Fibroblast of upper back skin (primary cell): Measurements from ENCODE around the gene ERICH6B.
A peak's percentile ranks its signal among the peaks of the same experiment; 100 is the strongest.
"Not testable (repeated sequence)": the region's sequence is repeated elsewhere in the genome, so short reads cannot be mapped to it uniquely, and the experiment has no call there.

Experiments used
- DNase-seq: peaks from one replicate; pipeline ENCODE4 v3.0.0-alpha.2; 2013

The ERICH6B gene

DNA sequence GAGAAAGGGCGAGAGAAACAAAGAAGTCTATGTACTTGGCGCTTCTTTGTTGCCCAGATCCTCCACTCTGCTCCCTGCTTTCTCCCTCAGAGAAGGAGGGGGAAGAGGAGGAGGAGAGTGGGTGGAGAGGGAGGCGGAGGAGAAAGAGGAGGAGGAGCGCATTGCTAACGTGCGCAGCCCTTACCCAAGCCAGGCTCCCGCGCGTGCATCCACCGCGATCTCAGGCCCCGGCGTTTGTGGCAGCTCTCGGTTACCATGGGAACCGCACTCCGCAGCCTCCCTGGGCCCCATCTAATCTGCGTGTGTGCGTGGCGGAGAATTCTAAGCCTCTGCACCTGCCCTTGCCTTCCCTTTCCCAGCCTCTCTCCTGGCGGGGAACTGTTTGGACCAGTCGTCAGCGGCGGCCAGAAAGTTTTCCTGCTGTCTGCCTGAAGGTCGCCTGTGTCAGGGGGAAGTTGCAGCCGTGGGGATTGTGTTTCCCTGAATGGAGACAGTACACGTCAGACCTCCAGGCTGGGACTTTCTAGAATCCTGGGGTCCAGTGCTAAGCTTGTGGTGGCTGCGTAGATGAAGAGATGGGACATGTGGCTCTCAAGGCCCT lies at the start of gene ERICH6B:
Gene ERICH6B, minus strand, starts transcription at position 239 of the 601 bp plus-strand sequence. CDS start 18,734 bp downstream, outside the sequence.
- peak; percentile 22 for DNase-seq

DNA sequence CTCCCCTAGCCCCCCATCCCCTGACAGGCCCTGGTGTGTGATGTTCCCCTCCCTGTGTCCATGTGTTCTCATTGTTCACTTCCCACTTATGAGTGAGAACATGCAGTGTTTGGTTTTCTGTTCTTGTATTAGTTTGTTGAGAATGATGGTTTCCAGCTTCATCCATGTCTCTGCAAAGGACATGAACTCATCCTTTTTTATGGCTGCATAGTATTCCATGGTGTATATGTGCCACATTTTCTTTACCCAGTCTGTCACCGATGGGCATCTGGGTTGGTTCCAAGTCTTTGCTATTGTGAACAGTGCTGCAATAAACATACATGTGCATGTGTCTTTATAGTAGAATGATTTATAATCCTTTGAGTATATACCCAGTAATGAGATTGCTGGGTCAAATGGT lies 47.4 kb upstream of the ERICH6B start:
- not testable (repeated sequence) for DNase-seq

DNA sequence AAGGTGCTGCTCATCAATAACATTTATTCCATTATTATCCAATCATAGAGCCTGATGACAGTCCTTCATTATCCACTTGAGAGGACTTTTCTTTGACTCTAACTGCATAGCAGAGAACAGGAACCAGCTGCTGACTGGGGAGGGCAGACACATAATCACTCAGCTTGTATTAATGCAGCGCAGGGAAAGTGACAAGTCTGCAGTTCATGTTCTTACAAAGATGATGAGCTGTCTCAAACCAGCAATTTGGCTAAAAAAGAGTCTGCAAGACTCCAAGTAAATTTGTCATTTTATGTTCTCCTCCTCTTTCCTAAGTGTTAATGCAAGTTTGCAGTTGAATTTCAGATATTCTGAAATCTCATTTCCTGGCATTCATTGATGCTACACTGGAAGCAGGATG lies 46.6 kb upstream of the ERICH6B start:
- DNase-seq: no peak

DNA sequence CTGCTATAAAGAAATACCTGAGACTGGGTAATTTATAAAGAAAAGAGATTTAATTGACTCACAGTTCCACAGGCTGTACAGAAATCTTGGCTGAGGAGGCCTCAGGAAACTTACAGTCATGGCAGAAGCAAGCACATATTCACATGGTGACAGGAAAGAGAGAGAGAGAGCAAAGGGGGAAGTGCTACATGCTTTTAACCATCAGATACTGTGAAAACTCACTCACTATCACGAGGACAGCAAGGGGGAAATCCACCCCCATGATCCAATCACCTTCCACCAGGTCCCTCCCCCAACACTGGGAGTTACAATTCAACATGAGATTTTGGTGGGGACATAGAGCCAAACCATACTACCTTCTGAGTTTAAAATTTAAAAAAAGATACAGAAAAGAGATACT lies 44.9 kb upstream of the ERICH6B start:
- DNase-seq: not testable (repeated sequence)

DNA sequence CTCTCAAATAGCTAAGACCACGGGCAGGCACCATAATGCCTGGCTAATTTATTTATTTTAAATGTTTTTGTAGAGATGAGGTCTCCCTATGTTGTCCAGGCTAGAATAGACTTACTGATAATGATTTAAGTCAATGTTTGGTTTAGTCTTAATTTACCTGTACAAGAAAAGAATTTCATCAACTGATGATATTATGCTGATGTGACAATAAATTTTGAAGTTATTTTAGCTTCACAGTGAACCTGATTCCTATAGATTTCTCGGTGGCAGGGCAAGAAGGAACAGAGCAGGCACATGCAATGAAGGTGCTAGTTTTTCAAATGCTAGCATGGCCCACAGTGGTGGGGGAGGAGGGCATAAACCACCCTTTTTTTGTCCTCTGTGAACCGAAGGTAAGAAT lies 44.0 kb upstream of the ERICH6B start:
- DNase-seq: no peak

DNA sequence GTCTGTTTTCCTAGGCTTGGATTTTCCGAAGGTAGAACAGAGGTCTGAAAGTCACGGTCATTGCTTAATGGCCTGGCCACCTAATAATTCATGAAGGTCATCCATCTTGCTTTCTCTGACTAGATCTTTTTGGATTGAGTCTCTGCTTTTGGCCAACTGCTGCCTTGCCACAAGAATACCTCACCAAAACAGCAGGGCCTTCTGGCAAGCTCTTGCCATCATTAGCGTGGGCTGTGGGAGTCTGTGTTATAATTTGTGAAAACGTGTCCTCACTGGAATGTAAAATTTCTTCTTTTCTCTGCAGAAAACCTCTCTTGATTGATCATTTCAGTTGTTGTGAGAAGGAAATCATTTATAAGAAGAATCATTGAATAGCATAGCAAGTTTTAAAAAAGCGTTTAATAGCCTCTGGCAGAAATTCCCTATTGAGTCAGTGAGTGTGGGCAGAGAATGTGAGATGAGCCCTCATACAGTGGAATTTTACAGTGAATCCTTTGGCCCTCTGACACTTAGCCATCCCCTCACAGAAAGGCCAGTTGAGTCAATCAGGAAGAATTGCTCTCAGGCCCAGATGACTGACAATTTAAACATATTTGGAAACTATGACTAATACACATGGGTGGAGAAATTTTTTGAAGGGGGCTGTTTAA lies 43.2 kb upstream of the ERICH6B start:
- peak; percentile 66 for DNase-seq

DNA sequence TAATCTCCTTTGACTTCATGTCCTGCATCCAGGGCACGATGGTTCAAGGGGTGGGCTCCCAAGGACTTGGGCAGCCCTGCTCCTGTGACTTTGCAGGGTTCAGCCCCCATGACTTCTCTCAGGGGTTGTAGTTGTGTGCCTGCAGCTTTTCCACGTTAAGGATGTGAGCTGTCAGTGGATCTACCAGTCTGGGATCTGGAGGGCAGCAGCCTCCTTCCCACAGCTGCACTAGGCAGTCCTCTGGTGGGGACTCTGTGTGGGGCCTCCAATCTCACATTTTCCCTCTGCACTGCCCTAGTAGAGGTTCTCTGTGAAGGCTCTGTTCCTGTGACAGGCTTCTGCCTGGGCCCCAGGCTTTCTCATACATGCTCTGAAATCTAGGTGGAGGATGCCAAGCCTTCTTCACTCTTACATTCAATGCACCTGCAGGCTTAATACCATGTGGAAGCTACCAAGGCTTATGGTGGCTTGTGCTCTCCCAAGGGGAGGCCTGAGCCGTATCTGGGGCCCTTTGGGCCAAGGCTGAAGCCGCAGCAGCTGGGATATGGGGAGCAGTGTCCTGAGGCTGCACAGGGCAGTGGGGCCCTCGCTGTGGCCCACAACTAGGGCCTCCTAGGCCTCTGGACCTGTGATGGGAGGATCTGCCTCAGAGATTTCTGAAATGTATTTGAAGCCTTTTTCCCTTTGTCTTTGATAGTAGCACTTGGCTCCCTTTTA lies 39.3 kb upstream of the ERICH6B start:
- DNase-seq: no peak

DNA sequence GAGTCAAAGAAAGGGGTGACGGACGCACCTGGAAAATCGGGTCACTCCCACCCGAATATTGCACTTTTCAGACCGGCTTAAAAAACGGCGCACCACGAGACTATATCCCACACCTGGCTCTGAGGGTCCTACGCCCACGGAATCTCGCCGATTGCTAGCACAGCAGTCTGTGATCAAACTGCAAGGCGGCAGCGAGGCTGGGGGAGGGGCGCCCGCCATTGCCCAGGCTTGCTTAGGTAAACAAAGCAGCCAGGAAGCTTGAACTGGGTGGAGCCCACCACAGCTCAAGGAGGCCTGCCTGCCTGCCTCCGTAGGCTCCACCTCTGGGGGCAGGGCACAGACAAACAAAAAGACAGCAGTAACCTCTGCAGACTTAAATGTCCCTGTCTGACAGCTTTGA lies 29.7 kb upstream of the ERICH6B start:
- not testable (repeated sequence) for DNase-seq

DNA sequence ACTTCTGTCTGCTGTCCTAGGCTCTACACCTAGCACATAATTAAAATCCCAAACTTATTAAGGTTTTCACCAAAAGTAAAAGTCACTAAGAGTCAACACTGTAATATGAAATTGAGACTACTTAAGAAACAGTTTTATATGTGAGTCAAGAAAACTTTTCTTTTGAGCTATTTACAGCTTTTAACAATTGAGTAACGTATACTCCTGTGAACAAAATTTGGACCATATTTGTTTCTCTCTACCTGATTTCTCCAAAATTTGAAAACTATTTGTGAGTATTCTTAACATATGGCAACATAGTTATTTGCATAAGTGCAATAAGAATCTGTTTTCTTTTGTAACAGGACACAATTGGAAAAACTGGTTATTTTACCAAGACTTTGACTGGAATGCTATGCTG lies 26.6 kb upstream of the ERICH6B start:
- DNase-seq: not testable (repeated sequence)

DNA sequence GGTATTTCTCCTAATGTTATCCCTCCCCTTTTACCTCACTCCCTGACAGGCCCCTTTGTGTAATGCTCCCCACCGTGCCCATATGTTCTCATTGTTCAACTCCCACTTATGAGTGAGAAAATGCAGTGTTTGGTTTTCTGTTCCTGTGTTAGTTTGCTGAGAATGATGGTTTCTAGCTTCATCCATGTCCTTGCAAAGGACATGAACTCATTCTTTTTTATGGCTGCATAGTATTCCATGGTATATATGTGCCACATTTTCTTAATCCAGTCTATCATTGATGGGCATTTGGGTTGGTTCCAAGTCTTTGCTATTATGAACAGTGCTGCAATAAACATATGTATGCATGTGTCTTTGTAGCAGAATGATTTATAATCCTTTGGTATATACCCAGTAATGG lies 19.8 kb upstream of the ERICH6B start:
- DNase-seq: not testable (repeated sequence)

DNA sequence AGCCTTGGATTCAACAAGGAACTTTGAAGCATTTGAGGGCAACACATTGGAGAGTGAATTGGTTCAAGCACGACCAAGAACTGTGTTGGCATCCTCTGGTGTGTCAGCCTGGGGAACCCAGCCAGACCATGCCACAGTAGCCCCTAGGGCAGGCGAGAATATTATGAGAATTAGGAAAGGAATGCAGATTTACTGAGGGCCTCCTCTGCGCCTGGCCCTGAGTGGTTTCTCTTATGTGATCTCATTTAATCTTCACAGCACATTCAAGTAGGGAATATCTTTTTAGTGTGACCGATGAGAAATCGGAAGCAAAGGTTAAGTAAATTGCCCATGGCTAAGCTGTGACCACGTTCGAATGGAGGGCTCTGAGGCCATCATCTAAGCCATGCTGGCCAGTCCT lies 15.3 kb upstream of the ERICH6B start:
- no peak for DNase-seq

DNA sequence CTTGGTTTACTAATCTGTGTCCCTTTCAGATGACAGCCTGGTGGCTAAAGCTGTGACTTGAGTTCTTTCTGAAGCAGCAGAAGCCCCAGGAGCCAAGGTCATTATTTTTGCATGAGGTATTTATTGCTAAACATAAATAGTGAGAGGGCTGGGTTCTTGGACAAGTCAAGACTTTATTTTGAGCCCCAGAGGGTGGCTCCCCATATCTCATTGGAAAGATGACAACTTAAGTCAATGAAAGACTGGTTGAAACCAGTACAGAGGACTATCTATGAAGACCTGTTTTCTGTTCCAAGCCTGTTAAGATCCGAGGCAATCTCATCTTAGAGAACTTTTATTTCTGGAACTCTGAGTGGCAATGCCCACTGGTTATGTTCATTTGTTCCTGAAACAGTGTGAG lies 14.4 kb upstream of the ERICH6B start:
- DNase-seq: no peak

DNA sequence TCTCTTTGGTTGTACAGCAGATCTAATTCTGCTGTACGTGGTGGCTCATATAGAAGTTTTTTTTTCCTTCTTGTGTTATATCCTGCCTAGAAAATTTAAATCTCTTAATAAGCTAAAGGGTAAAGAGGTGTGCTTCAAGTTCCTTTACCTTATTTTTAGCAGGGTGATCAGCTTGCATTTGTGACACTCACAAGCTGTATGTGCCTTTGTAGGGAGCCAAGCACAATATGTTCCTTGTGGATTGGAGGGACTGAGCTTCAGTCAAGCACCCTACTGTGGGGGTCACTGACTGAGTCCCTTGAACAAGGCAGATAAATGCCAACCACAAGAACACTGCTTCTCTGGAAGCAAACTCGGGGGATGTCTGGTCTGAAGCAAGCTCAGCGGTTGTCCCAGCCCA lies 12.6 kb upstream of the ERICH6B start:
- DNase-seq: no peak

DNA sequence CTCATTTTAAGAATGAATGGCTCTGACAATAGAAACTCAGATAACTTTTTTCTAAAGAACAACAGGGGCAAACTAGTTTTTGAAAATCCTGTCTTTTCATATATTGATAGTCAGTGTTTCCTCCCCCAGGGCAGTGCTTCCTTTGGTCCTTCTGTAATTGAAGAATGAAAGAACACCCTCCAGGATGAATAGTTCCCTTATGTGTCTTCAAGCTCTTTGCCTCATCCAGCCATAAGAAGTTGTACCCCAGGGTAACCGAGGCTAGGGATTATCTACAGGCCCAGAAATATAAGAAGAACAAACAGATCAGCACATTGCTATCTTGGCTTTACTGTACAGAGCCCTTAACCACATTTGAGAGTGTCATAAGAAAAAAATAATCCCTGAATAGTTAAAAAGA lies 12.1 kb upstream of the ERICH6B start:
- no peak for DNase-seq

DNA sequence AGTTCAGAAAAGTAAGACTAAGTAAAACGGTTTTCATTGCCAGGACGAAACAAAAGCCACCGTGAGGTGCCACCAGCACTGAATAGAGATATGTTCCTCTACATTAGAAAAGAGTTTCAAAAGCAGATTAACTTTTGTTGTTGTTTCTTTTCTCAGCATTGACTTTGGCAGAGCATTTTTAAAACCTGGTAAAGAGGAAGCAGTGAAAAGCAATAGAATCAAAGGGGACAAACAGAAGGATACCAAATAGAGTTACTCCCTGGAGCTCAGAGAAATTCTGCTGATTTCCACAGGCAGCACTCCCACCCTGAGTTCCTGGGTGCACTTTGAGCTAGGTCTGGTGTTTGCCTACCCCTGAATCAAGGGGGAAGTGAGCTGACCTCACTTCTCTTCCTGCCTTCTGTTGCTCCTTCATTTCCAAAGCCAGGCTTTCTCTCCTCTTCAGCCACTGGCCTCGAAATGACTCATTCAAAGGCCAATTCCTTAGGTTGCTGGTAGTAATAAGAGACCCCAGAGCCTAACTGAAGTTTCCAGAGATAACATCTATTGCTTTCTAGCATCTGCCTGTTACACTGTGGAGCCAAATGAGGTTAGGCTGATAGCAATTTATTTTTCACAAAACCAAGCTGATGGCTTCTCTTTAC lies 11.3 kb upstream of the ERICH6B start:
- DNase-seq: peak; percentile 34

DNA sequence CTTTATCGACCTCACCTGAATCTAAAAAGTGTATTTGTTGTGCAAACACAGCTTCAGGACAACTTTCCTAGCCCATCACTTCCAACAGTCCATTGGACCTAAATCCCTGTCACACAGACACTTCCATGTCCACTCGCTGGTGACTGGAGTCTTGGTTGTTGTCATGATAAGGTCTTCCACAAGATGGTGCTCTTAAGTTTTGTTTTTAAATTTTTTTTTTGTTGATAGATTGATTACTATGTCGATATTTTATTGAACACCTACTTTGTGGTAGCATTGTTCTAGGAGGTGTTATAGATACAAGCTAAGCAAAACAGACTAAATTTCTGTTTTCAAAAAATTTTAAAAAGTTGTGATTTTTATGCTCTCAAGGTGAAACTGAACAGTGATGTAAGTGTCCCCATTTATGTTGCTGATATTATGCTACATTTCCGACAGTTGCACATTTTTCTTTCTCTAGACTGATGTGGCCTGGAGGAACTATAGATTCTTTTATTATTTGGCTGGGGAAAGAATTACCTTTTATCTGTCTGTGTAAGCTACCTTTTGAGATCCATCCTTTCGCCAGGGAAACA lies 8.1 kb upstream of the ERICH6B start:
- peak; percentile 9 for DNase-seq

DNA sequence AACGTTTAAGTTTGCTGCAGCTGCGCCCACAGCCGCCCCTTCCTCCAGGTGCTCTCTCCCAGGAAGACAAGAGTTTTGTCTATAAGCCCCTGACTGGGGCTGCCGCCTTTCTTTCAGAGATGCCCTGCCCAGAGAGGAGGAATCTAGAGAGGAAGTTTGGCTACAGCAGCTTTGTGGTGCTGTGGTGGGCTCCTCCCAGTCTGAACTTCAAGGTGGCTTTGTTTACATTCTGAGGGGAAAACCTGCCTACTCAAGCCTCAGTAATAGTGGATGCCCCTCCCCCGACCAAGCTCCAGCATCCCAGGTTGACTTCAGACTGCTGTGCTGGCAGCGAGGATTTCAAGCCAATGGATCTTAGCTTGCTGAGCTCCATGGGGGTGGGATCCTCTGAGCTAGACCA lies 6.4 kb upstream of the ERICH6B start:
- no peak for DNase-seq

DNA sequence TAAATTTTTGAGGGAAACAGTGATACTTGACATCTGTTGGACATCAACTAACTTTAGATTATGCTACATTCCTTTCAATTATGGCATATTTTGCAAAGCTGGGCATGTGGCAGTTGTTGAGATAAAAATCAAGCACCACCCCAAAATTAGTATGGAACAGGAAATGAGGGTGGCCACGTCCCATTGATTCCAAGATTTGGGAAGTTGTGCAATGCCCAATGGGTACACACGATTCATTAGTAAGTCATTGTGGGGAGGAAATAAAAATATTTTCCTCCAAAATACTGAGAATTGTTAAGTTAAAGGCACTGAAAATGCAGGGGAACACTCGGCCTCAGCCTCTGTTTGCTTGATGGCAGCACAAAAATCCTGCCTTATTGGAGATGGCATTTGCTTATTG lies 7.6 kb downstream of the ERICH6B start:
- no peak for DNase-seq

DNA sequence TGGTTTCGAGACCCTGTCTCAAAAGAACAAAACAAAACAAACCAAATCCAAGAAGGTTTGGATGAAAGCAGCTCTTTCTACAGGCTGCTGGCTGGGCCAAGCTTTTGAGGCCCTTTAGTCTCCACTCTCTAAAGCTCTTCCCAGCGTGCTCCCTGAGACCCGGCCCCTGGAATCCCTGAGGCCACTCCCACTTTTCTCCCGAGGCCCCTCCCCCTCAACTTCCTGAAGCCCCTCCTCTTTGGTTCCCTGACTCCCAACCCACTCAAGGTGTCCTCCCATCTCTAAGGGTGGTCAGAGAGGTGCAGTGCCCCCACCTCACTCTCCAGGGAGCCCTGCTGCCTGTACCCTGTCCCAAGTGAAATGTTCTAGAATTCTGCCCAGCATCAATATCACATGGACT lies 10.6 kb downstream of the ERICH6B start:
- no peak for DNase-seq

DNA sequence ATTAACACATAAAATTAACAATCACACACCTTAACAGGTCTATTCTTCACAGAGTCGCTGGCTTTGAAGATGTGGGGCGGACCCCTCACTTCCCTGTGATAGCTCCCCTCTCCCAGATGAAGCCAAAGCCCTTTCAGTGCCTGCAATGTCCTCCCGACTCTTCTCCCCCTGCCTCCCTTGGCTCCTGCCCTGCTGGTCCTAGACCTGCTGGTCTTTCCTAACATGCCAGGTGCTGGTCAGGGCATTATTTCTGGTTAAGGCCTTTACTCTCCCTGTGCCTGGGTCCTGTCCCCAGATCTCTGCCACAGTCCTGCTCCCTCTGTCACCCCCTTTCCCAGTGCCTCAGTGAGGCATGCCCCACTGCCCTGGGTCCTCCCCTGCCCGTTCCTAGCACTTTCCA lies 12.2 kb downstream of the ERICH6B start:
- no peak for DNase-seq

DNA sequence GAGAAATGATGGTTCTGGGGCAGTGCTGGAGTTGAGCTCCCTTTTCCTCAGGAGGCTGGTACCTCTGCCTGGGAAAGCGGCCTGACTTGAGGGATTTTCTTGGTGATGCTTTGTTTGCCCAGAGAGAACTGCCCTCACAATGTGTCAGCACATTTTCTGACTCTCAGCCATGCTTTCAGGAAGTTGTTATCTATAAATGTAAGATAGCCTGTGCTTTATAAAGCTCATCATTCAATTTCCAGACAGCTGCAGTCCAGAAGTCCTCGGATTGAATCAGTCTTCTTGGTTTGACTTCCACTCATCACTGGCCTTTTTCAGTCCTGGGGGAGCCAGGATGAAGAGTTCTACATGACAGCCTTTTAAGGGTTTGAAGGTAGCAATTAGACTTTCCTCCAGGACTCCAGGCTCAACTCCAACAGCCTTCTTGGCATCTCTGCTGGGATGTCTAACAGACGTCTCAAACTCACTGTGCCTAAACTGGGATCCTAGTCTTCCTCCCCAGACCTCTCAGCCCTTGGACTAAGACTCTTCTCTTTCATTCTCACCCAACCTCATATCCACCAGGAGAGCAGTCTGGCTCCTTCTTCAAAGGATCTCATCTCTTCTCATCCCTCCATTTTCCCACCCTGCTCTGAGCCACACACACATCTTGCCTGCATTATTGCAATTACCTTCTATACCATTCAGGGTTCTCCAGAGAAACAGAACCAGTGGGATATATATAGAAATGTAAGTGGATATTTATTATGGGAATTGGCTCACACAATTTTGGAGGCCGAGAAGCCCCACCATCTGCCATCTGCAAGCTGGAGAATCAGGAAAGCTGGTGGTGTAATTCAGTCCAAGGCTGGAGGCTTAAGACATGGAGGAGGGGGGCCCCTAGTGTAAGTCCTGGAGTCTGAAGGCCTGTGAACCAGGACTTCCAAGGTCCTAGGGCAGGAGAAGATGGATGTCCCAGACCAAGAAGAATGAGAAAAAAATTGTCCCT lies 13.1 kb downstream of the ERICH6B start:
- no peak for DNase-seq

DNA sequence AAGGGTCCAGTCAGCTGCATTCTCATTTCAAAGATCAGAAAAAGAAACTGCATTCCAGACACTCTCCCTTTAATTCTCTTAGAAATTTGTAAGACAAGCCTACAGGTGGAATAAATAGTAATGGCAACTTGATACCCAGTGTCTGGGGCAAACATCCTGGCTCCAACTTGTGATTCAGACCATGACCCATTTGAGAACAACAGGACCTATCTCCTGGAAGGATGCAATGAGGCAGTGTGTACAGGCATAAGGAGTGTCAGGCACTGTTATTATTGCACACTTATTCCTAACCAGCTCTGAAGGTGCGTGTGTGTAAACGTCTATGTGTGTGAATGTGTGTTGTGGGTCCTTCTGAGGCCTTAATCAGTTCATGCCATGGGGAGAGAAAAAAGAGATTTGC lies 13.9 kb downstream of the ERICH6B start:
- DNase-seq: no peak
